ENCODE measurements around the gene TSPAN18. TPM values are rescaled to one million over a fixed set of nuclear protein-coding genes. Genes with fewer than 3 reads are reported as not detected.

The TSPAN18 gene
- total and polyA plus RNA-seq, 2 donors from 2014 or later, result 13.8 to 38.1 TPM

DNA sequence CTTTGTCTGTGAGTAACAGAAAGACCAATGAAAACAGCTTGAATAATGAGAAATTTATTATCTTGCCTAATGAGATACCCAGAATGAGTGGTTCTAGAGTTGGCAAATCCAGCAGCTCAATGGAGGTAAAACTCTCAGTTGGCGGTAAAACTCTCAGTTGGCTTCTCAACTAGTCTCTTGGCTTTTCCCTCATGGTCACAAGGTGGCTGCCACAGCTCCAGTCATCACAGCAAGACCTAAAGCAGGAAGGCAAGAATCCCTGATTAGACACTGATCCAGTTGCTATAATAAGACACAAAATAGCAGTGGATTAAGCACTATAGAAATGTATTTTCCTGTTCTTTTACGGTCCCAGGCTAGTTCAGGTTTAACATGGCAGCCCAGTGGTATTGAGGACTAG lies 37.5 kb upstream of the TSPAN18 start:
- Histone ChIP-seq H3K4me1 (ENCODE audit: control insufficient read depth in 2 of 3, insufficient read depth in 2 of 3, low read depth in 1 of 3, low read length in 3 of 3) (no peaks in the 10 kb centered on the region), H3K9me3 (ENCODE audit: control insufficient read depth in 2 of 3, insufficient read depth in 1 of 3, low read length in 3 of 3) (peaks cover 0 to 6% (median 0%) of the 10 kb centered on the region in 3 donors), H3K9ac (ENCODE audit: low read length in 3 of 3) (no peak overlapping the region), H3K27ac (ENCODE audit: low read depth in 2 of 2, low read length in 2 of 2) (no peak overlapping the region), H3K4me3 (ENCODE audit: low read length in 3 of 3) (no peak overlapping the region), H3K27me3 (ENCODE audit: control insufficient read depth, insufficient read depth, low read length) (no peaks in the 10 kb centered on the region), H3K36me3 (ENCODE audit: control insufficient read depth in 2 of 3, insufficient read depth in 3 of 3, low read length in 3 of 3) (no peaks in the 10 kb centered on the region)
- no peak for TF ChIP-seq CTCF (IDR thresholded peaks at IDR 0.05; ENCODE audit: borderline replicate concordance, extremely low read depth, insufficient read depth)
- FAIRE-seq (no peak), DNase-seq (no peak)
- intact Hi-C loops (cut with DNase I), result no loop called here

- FAIRE-seq, result no peak
- Histone ChIP-seq H3K36me3 (ENCODE audit: control insufficient read depth in 2 of 3, insufficient read depth in 3 of 3, low read length in 3 of 3) (no peaks in the 10 kb centered on the region), H3K9ac (ENCODE audit: low read length in 3 of 3) (no peak overlapping the region), H3K4me1 (ENCODE audit: control insufficient read depth in 2 of 3, insufficient read depth in 2 of 3, low read depth in 1 of 3, low read length in 3 of 3) (no peaks in the 10 kb centered on the region), H3K9me3 (ENCODE audit: control insufficient read depth in 2 of 3, insufficient read depth in 1 of 3, low read length in 3 of 3) (peaks cover 0 to 6% (median 0%) of the 10 kb centered on the region in 3 donors), H3K27ac (ENCODE audit: low read depth in 2 of 2, low read length in 2 of 2) (no peak overlapping the region), H3K27me3 (ENCODE audit: control insufficient read depth, insufficient read depth, low read length) (no peaks in the 10 kb centered on the region), H3K4me3 (ENCODE audit: low read length in 3 of 3) (no peak overlapping the region)
- no peak for DNase-seq
- intact Hi-C loops (cut with DNase I), result no loop called here
- TF ChIP-seq CTCF (IDR thresholded peaks at IDR 0.05; ENCODE audit: borderline replicate concordance, extremely low read depth, insufficient read depth), result no peak
Measured at GRCh38 chr11:44690651-44691050, 36.1 kb upstream of the TSPAN18 start.

- H3K27ac ChIP-seq (ENCODE audit: low read depth in 2 of 2, low read length in 2 of 2), result no peak overlapping the region
- no peaks in the 10 kb centered on the region for H3K27me3 ChIP-seq (ENCODE audit: control insufficient read depth, insufficient read depth, low read length)
- no peak overlapping the region for H3K4me3 ChIP-seq (ENCODE audit: low read length in 3 of 3)
- H3K36me3 ChIP-seq (ENCODE audit: control insufficient read depth in 2 of 3, insufficient read depth in 3 of 3, low read length in 3 of 3), result no peaks in the 10 kb centered on the region
- H3K4me1 ChIP-seq (ENCODE audit: control insufficient read depth in 2 of 3, insufficient read depth in 2 of 3, low read depth in 1 of 3, low read length in 3 of 3), result no peaks in the 10 kb centered on the region
- H3K9ac ChIP-seq (ENCODE audit: low read length in 3 of 3), result no peak overlapping the region
- FAIRE-seq, result no peak
- DNase-seq, result no peak
- intact Hi-C loops (cut with DNase I), result no loop called here
- H3K9me3 ChIP-seq (ENCODE audit: control insufficient read depth in 2 of 3, insufficient read depth in 1 of 3, low read length in 3 of 3), result peaks cover 0 to 6% (median 0%) of the 10 kb centered on the region in 3 donors
- TF ChIP-seq CTCF (IDR thresholded peaks at IDR 0.05; ENCODE audit: borderline replicate concordance, extremely low read depth, insufficient read depth), result no peak
Measured at GRCh38 chr11:44692460-44692859, 34.3 kb upstream of the TSPAN18 start.

DNA sequence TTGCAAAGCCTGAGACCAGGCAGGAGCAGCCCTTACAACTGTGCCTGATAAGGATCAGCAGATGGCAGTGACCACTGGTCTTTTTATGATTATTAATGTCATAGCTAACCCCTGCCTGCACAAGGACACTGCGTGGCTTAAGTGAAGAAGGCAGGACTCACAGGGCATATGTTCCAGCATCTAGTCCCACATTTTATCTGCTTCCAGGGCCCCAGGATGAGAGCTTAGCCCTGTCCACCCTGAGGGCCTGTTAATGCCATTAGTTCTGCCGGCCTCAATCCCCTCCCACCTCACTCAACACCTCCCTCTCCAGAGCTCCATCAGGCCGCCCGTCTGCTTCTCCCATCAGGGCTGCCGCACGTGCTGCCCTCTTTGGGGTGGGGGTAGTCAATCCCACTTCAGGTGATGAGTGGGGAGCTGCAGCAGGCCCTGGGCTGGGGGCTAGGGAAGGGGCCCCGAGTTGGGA lies 33.1 kb upstream of the TSPAN18 start:
- DNase-seq (no peak), FAIRE-seq (no peak)
- Histone ChIP-seq H3K27me3 (ENCODE audit: control insufficient read depth, insufficient read depth, low read length) (no peaks in the 10 kb centered on the region), H3K4me3 (ENCODE audit: low read length in 3 of 3) (no peak overlapping the region), H3K9ac (ENCODE audit: low read length in 3 of 3) (no peak overlapping the region), H3K36me3 (ENCODE audit: control insufficient read depth in 2 of 3, insufficient read depth in 3 of 3, low read length in 3 of 3) (no peaks in the 10 kb centered on the region), H3K27ac (ENCODE audit: low read depth in 2 of 2, low read length in 2 of 2) (no peak overlapping the region), H3K4me1 (ENCODE audit: control insufficient read depth in 2 of 3, insufficient read depth in 2 of 3, low read depth in 1 of 3, low read length in 3 of 3) (no peaks in the 10 kb centered on the region), H3K9me3 (ENCODE audit: control insufficient read depth in 2 of 3, insufficient read depth in 1 of 3, low read length in 3 of 3) (peaks cover 0 to 6% (median 0%) of the 10 kb centered on the region in 3 donors)
- no peak for TF ChIP-seq CTCF (IDR thresholded peaks at IDR 0.05; ENCODE audit: borderline replicate concordance, extremely low read depth, insufficient read depth)
- intact Hi-C loops (cut with DNase I), result no loop called here
